Measurements from ENCODE around the gene USH2A. TPM values are rescaled to one million over a fixed set of nuclear protein-coding genes. Genes with fewer than 3 reads are reported as not detected.

The USH2A gene
- total RNA-seq, 4 donors from 2014 or later = 0.08 to 0.18 TPM; not detected in 2

DNA sequence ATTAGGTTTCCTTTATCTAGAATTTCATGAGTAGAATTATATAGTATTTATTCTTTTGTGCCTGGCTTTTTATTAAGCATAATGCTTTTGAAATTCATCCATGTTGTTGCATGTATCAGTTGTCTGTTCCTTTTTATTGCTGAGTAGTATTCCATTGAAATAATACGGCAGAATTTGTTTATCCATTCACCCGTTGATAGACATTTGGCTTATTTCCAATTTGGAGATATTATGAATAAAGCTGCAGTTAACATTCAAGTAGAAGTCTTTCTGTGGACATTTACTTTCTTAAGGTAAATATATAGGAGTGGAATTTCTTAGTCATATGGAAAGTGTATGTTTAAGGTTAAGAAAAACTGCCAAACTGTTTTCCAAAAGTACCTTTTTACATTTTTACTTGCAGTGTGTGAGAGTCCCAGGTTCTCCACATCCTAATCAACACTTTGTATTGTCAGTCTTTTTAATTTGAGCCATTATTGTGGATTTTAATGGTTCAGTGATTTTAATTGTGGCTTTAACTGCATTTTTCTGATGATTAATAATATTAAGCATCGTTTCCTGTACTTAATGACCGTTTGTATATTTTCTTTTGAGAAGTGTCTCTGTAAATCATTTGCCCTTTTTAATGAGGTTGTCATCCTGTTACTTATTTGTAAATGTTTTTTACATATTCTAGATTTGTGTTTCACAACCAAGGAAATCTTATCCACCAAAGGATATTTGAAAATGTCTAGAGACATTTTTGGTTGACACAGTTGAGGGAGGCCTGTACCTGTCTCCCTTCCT lies 833.4 kb downstream of the USH2A start:
- Histone ChIP-seq H3K4me3 (no peak overlapping the region), H3K36me3 (peaks cover 5% of the 10 kb centered on the region), H3K9me3 (no peaks in the 10 kb centered on the region), H3K27me3 (no peaks in the 10 kb centered on the region), H3K4me1 (peaks cover 6% of the 10 kb centered on the region), H3K27ac (no peak overlapping the region)
- no peak for DNase-seq (ENCODE audit: low spot score in 2 of 2)
- WGBS = 85% methylated on average over 4 of the region's 4 CpGs
- TF ChIP-seq POLR2AphosphoS5 (IDR thresholded peaks at IDR 0.05) (no peak), POLR2A (IDR thresholded peaks at IDR 0.05) (no peak), EP300 (IDR thresholded peaks at IDR 0.05) (no peak)
- TF ChIP-seq, protein P1, sequence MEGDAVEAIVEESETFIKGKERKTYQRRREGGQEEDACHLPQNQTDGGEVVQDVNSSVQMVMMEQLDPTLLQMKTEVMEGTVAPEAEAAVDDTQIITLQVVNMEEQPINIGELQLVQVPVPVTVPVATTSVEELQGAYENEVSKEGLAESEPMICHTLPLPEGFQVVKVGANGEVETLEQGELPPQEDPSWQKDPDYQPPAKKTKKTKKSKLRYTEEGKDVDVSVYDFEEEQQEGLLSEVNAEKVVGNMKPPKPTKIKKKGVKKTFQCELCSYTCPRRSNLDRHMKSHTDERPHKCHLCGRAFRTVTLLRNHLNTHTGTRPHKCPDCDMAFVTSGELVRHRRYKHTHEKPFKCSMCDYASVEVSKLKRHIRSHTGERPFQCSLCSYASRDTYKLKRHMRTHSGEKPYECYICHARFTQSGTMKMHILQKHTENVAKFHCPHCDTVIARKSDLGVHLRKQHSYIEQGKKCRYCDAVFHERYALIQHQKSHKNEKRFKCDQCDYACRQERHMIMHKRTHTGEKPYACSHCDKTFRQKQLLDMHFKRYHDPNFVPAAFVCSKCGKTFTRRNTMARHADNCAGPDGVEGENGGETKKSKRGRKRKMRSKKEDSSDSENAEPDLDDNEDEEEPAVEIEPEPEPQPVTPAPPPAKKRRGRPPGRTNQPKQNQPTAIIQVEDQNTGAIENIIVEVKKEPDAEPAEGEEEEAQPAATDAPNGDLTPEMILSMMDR (IDR thresholded peaks at IDR 0.05) = no peak

DNA sequence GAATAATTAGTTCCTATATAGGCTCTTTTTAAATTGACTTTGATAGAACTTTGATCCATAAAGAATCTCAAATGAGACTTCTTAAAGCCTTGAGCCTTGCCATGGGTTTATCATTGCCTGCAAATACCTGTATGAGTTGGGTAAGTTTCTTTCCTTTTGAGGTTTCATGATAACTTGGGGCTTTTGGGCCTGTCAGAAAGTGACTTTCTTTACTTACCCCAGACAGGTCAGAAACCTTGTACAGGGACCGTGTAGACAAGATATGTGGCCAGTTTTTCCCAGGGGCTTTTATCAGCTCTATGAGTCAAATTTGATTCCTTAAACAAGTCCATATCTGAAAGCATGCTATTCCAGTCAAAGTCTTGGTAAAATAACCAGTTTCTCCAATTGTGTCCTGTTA lies 838.9 kb downstream of the USH2A start:
- no peak overlapping the region for H3K4me3 ChIP-seq
- H3K27ac ChIP-seq = no peak overlapping the region
- no peaks in the 10 kb centered on the region for H3K4me1 ChIP-seq
- peaks cover 30% of the 10 kb centered on the region for H3K36me3 ChIP-seq
- H3K27me3 ChIP-seq = no peaks in the 10 kb centered on the region
- no peak for TF ChIP-seq POLR2A (IDR thresholded peaks at IDR 0.05)
- no peak for TF ChIP-seq POLR2AphosphoS5 (IDR thresholded peaks at IDR 0.05)
- TF ChIP-seq EP300 (IDR thresholded peaks at IDR 0.05) = no peak
- TF ChIP-seq, protein P1 (IDR thresholded peaks at IDR 0.05) = no peak
- WGBS = 90% methylated on average over 1 of the region's 1 CpG
- no peak for DNase-seq (ENCODE audit: low spot score in 2 of 2)
- H3K9me3 ChIP-seq = no peaks in the 10 kb centered on the region

DNA sequence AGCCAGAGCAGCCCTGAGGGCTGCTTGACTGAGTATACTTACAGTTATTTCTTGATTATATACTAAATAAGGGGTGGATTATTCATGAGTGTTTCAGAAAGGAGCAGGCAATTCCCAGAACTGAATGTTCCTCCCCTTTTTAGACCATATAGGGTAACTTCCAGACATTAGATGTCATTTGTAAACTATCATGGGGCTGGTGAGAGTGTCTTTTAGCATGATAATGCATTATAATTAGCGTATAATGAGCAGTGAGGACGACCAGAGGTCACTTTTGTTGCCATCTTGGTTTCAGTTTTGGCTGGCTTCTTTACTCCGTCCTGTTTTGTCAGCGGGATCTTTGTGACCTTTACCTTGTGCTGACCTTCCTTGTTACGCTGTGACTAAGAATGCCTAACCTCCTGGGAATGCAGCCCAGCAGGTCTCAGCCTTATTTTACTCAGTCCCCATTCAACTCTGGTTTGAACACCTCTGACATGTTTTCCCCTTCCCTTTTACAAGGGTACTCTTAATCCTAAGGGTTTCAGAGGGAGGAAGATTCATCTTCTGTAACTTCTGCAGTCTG lies 840.0 kb downstream of the USH2A start:
- Histone ChIP-seq H3K4me1 (no peaks in the 10 kb centered on the region), H3K4me3 (no peak overlapping the region), H3K36me3 (peaks cover 34% of the 10 kb centered on the region), H3K27me3 (no peaks in the 10 kb centered on the region), H3K9me3 (no peaks in the 10 kb centered on the region), H3K27ac (no peak overlapping the region)
- no peak for TF ChIP-seq EP300 (IDR thresholded peaks at IDR 0.05)
- no peak for TF ChIP-seq POLR2A (IDR thresholded peaks at IDR 0.05)
- TF ChIP-seq POLR2AphosphoS5 (IDR thresholded peaks at IDR 0.05) = no peak
- TF ChIP-seq, protein P1 (IDR thresholded peaks at IDR 0.05) = no peak
- WGBS = 82% methylated on average over 5 of the region's 5 CpGs
- no peak for DNase-seq (ENCODE audit: low spot score in 2 of 2)

DNA sequence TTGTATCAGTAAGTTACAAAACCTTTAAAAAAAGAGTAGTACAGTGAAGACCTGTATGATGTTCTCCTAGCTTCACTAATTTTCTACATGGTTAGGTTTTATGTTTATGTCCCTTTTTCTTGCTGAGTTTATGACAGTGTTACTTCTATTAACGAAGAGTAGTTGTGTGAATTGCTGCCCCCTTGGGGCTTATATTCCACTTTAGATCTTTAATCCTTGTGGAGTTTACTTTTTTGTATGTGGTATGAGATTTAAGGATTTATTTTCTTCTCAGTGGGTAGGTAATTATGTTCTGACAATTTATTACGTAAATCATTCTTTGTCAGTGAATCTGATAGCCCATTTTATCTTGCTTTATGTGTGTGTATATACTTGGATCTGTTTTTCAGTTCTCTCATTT lies 841.4 kb downstream of the USH2A start:
- WGBS = 93% methylated on average over 2 of the region's 2 CpGs
- H3K9me3 ChIP-seq = no peaks in the 10 kb centered on the region
- no peak for DNase-seq (ENCODE audit: low spot score in 2 of 2)
- H3K36me3 ChIP-seq = peaks cover 40% of the 10 kb centered on the region
- H3K27me3 ChIP-seq = no peaks in the 10 kb centered on the region
- no peak for TF ChIP-seq POLR2A (IDR thresholded peaks at IDR 0.05)
- TF ChIP-seq EP300 (IDR thresholded peaks at IDR 0.05) = no peak
- H3K4me1 ChIP-seq = no peaks in the 10 kb centered on the region
- H3K27ac ChIP-seq = no peak overlapping the region
- no peak overlapping the region for H3K4me3 ChIP-seq
